Right lobe of liver (tissue), 4 donors: Measurements from ENCODE around the gene TSC22D1.

Experiments
- CTCF ChIP-seq, 4 donors: fragments of 200-600 bp in 3 of 4; fragments of 450-650 bp in 1 of 4; IDR thresholded peaks; one replicate each; pipeline versions ENCODE4 v1.5.1 to v1.8.0; 2016 to 2022; ENCODE audit warnings: antibody characterized with exemption in 4 of 4, mild to moderate bottlenecking in 2 of 4
- POLR2A ChIP-seq: fragments of 450-650 bp; IDR thresholded peaks from one replicate; pipeline ENCODE4 v1.6.1; 2017; ENCODE audit warnings: antibody characterized with exemption, mild to moderate bottlenecking
- donor health status: DM: no; HTN: no; CAD: no.
- donor health status: DM: no; HTN: no; CAD: no.
- donor health status: DM: no; HTN: yes; CAD: no.

GRCh38 chr13:44605721-44606120 is 29.6 kb upstream of the TSC22D1 start:
- TF ChIP-seq CTCF (IDR thresholded peaks at IDR 0.05) (no peak), POLR2A (no peak)
